GM12864 (cell line): ENCODE data around the gene MYH7B.

Experiments used
- DNase-seq: peaks from one replicate; pipeline ENCODE4 v3.0.0-alpha.2; 2011; ENCODE audit warnings: low read depth
- H3K4me3 ChIP-seq: 2 replicates; pipeline ENCODE4 v1.5.1; 2011; ENCODE audit warnings: mild to moderate bottlenecking, low read depth, low read length, control low read depth
- TF ChIP-seq, protein P1 (sequence below): IDR thresholded peaks from 2 replicates; pipeline ENCODE4 v1.5.1; 2011; ENCODE audit warnings: low read depth, mild to moderate bottlenecking, moderate library complexity, low read length, control low read depth, inconsistent platforms; ENCODE audit errors: missing control alignments

The MYH7B gene

DNA sequence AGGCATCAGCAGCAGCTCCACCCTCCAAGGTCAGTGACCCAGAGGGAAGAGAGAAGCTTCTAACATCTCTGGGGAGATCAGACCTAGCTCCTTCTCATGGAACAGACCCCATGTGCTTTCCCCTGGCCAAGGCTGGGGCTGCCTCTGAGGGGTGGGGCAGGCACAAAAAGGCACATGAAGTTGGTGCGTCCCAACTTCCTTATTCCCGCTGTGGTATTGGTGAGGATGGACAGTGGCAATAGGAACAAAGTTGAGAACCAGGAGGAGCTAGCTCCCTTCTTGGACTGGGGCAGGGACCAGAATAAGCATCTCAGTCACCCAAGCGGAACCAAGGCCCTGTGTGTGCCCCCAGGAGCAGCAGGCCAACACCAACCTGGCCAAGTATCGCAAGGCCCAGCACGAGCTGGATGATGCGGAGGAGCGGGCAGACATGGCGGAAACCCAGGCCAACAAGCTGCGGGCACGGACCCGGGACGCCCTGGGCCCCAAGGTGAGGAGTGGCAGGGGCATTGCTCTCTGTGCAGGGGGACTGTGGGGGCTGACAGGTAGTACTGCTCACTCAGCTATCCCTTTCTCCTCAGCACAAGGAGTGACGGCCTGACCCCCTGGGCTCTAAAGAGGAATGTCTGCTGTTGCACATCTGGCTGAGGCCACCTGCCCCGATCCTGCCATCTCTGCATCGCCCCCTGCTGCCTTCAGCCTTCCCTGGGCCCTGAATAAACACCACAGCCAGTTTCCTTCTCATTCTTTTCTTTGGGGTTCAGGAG, 46.1 kb downstream of the MYH7B start:
- H3K4me3 ChIP-seq, result no peak overlapping the region
- TF ChIP-seq, protein P1, sequence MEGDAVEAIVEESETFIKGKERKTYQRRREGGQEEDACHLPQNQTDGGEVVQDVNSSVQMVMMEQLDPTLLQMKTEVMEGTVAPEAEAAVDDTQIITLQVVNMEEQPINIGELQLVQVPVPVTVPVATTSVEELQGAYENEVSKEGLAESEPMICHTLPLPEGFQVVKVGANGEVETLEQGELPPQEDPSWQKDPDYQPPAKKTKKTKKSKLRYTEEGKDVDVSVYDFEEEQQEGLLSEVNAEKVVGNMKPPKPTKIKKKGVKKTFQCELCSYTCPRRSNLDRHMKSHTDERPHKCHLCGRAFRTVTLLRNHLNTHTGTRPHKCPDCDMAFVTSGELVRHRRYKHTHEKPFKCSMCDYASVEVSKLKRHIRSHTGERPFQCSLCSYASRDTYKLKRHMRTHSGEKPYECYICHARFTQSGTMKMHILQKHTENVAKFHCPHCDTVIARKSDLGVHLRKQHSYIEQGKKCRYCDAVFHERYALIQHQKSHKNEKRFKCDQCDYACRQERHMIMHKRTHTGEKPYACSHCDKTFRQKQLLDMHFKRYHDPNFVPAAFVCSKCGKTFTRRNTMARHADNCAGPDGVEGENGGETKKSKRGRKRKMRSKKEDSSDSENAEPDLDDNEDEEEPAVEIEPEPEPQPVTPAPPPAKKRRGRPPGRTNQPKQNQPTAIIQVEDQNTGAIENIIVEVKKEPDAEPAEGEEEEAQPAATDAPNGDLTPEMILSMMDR, result no peak
- DNase-seq, result no peak

DNA sequence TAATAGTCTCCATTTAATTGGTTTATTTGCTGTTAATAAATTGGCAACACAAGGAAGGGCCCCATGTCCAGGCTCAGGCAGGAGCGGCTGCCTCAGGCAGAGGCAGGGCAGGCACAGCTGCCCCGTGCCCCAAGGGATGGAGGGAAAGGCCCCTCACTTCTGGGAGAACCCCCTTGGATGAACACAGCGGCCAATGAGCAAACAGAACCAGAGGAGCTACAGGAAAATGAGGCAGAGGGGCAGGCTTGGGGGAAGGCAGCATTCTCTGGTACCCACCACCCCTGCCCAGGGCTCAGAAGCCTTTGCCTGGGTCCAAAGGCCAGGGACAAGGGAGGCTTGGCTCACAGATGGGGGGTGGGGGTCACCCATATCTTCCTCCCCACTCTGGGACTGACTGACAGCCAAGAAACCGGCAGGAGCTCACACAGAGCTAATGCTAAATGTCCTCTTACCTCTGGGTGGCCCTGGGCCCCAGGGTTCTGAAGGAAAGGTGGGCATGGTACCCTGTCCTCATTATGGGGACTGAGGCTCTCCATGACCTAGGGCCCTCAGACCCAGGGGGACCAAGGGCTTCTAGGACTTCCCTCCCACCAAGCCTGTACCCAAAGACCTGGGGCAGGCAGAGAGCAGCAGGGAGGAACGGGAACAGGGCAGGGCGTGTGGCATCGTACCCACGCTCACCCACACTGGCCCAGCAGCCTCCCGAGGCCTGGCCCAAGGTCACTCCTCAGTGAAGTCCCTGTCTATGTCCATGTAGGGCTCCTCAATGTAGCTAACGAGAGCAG, 47.0 kb downstream of the MYH7B start:
- no peak overlapping the region for H3K4me3 ChIP-seq
- TF ChIP-seq, protein P1, result no peak
- no peak for DNase-seq

DNA sequence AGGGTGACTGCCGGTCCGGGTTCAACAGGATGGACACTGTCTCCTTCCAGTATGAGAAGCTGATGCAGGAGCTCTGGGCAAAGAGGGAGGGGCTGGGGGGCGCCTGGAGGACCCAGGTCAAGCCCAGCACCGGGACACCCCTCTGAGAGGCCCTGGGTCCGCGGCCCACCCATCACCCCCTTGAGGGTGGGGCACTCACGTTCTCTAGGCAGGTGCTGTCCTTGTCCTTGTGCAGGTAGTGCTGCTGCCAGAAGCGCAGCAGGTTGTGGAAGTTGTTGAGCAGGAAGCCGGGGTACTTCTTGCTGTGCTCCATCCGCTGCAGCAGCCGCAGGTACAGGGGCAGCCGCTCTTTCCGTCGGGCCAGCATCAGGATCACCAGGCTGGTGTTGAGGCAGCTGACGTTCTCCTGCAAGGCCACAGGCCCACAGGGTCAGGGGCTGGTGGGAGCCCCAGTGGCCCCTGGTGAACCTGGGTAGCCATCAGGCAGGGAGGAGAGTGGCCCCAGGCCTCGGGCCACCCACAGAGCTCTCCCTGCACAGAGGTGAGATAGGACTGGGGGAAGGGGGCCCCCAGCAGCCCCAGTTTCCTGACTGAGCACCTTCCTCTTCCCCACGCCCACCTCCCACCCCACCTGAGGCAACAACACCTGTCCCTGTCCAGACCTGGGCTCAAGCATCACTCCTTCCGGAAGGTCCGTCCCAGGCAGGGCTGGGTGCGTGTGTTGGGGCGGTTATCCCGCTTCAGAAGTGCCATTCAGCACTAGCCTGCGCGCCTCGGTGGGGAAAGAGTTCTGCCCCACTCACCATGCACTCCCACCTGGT, 47.8 kb downstream of the MYH7B start:
- H3K4me3 ChIP-seq, result no peak overlapping the region
- TF ChIP-seq, protein P1, result no peak
- DNase-seq, result no peak

DNA sequence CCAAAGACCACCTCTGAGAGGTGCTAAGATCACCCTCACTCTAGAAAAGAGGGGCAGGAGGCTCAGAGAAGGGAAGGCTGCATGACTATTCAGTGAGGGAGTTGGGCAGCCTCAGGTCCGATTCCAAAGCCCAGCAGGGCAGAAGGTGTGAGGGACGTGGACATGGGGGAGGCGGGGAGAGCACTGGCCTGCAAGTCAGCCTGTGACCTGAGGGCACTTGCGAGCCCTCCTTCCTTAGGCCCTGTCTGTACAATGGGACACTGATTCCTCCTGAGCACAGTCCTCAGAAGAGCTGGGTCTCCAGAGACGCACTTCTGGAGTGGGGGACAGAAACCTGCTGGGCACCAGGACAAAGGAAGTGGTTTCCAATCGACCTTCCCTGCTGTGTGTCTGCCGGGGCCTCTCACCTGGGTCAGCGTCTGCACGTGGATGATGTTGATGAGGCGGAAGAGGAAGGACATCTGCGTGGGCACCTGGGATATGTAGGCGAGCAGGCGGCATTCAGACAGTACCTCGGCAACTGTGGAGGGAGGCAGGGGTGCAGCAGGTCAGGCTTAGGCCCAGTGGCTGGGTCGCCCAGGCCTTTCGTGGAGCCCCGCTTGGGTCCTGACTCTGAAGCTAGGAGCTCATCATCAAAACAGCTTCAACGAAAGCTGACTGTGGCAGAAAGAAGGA, 48.5 kb downstream of the MYH7B start:
- TF ChIP-seq, protein P1, result no peak
- DNase-seq, result no peak
- H3K4me3 ChIP-seq, result no peak overlapping the region

DNA sequence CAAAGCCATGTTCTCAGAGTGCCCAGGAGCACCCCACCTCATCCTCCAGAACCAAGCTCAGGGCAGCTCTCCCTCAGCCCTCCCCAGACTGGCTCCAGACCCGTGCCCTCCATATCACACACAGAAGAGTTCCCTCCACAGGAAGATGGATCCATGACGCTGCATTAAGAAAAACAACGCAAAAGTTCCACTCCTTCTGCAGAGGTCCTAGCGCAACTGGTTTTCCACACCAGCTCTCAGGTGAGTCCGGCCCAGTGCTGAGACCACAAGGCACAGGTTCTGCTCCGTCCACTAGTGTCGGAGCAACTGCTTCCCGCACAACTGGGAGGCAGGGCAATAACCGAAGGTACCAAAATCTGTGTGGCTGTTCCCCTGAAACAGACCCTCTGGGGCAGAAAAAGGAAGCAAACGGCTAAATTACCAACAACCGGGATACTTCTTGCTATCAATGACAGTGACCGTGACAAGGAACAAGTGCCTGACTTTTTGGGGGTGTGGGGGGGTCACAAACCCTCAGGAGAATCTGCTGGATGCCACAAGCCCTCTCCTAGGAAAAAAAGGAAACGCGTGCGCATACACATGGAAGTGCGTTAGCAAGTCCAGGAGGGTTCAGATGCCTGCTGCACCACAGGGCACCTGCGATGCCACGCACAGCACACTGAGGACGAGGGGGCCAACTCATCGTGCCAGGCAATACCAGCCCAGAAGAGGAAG, 49.2 kb downstream of the MYH7B start:
- DNase-seq, result no peak
- TF ChIP-seq, protein P1, result no peak
- H3K4me3 ChIP-seq, result no peak overlapping the region
